Mucosa of descending colon (tissue), 3 donors: Measurements from ENCODE around the gene FAM117B. TPM values are rescaled to one million over a fixed set of nuclear protein-coding genes. Genes with fewer than 3 reads are reported as not detected.
A peak's percentile ranks its signal among the peaks of the same experiment; 100 is the strongest.

Experiments used
- ATAC-seq: fragments of 200-7000 bp; cut with Tn5 transposase; one replicate; pipeline ENCODE4 v1.9.1; 2020; ENCODE audit warnings: mild to moderate bottlenecking, moderate library complexity
- DNase-seq, 3 donors: peaks; one replicate each; pipeline ENCODE4 v3.0.0-alpha.2; 2020
- H3K36me3 ChIP-seq: fragments of 200-600 bp; one replicate; pipeline ENCODE4 v1.8.0; 2021; ENCODE audit warnings: low read depth, mild to moderate bottlenecking
- H3K4me1 ChIP-seq: fragments of 200-600 bp; one replicate; pipeline ENCODE4 v1.8.0; 2021; ENCODE audit warnings: low read depth, mild to moderate bottlenecking
- H3K4me3 ChIP-seq: fragments of 200-600 bp; one replicate; pipeline ENCODE4 v1.8.0; 2021; ENCODE audit warnings: mild to moderate bottlenecking
- H3K9me3 ChIP-seq: fragments of 200-600 bp; one replicate; pipeline ENCODE4 v1.8.0; 2021; ENCODE audit warnings: mild to moderate bottlenecking
- intact Hi-C, 2 donors: fragments of 100-400 bp; cut with DNase I in 1 of 2; cut with micrococcal nuclease in 1 of 2; formaldehyde crosslinking; loops; one replicate each; pipeline versions ENCODE4 v1.11.0 to v1.11.1; 2022; cut with DNase I, micrococcal nuclease
- total RNA-seq, 3 donors: library from RNA; stranded (reverse); fragmentation: NEBNext Ultra II Directional in 2 of 3; extraction: Animal tissue kit (Norgen Biotek cat#: 25700) in 2 of 3; gene quantifications; one replicate each; pipeline versions ENCODE4 v1.2.1 to v1.2.4, GENCODE V29; 2021 to 2023
- TF ChIP-seq, protein P1 (sequence below): fragments of 200-600 bp; IDR thresholded peaks from one replicate; pipeline ENCODE4 v1.8.0; 2022; ENCODE audit warnings: antibody characterized with exemption, mild to moderate bottlenecking
- donor health status: DM: no; HTN: no; CAD: no; lungs with moderate emphysema.
- donor health status: DM: no; HTN: no; CAD: no.
- donor health status: DM: no; HTN: yes; CAD: no.

FAM117B gene
- total RNA-seq, 3 donors from 2014 or later: 11.5 to 21.7 (median 15.4) TPM

DNA sequence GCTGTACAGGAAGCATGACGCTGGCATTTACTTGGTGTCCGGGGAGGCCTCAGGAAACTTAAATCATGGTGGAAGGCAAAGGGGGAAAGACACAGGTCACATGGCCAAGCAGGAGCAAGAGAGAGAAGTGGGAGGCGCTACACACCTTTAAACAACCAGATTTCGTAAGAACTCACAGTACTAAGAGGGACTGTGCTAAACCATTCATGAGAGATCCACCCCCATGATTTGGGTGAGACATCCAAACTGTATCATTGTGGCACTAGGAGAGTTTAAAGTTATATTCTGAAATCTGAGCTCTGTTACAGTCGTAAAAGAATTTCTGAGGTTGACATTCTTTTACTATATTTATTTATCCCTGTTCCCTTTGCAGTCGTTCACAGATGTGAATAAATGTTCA lies 120.2 kb downstream of the FAM117B start:
- DNase-seq (no peak), ATAC-seq (no peak)
- Histone ChIP-seq H3K4me1 (peaks cover 7% of the 10 kb centered on the region), H3K4me3 (no peak overlapping the region), H3K36me3 (peaks cover under 1% of the 10 kb centered on the region), H3K9me3 (no peaks in the 10 kb centered on the region)
- TF ChIP-seq, protein P1, sequence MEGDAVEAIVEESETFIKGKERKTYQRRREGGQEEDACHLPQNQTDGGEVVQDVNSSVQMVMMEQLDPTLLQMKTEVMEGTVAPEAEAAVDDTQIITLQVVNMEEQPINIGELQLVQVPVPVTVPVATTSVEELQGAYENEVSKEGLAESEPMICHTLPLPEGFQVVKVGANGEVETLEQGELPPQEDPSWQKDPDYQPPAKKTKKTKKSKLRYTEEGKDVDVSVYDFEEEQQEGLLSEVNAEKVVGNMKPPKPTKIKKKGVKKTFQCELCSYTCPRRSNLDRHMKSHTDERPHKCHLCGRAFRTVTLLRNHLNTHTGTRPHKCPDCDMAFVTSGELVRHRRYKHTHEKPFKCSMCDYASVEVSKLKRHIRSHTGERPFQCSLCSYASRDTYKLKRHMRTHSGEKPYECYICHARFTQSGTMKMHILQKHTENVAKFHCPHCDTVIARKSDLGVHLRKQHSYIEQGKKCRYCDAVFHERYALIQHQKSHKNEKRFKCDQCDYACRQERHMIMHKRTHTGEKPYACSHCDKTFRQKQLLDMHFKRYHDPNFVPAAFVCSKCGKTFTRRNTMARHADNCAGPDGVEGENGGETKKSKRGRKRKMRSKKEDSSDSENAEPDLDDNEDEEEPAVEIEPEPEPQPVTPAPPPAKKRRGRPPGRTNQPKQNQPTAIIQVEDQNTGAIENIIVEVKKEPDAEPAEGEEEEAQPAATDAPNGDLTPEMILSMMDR: no peak
- intact Hi-C loops: no loop called here

DNA sequence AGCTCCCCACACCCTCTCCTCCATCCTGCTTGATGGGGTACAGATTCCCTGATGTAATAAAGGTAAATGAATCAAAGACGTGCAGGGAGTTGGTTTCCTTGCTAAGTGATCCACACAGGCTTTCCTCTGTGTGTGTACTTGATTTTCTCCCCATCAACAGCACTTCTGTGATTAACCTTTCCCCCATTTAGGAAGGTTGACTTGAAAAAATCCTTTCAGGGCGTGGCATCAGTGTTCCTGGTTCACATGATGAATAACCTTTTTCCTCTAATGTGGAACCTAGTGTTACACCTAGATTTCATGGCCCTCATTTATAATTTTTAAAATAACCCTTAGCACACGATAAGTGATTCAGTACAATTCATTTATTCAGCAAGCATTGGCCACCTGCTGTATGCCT lies 121.8 kb downstream of the FAM117B start:
- no peaks in the 10 kb centered on the region for H3K9me3 ChIP-seq
- TF ChIP-seq, protein P1: no peak
- ATAC-seq (peak; percentile 65), DNase-seq (no peak)
- H3K4me3 ChIP-seq: no peak overlapping the region
- peaks cover 4% of the 10 kb centered on the region for H3K36me3 ChIP-seq
- intact Hi-C loops: no loop called here
- peaks cover 7% of the 10 kb centered on the region for H3K4me1 ChIP-seq

DNA sequence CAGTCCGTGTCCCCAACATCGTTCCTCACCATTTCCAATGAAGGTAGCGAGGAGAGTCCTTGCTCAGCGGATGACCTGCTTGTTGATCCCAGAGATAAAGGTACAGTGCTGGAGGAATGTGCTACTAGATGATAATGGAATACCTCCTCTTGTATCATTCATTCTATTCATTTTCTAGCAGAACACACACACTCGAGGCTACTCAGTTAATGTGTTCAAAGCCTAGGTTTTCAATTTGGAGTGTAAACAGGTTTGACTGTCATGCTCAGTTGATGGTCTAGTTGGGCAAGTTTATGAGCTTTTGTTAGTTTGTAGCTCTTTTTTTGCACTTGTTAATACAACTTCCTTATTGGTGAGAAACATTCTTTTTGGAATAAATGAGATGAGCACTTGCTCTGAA lies 122.6 kb downstream of the FAM117B start:
- TF ChIP-seq, protein P1: no peak
- Histone ChIP-seq H3K36me3 (peaks cover 4% of the 10 kb centered on the region), H3K4me1 (peaks cover 7% of the 10 kb centered on the region), H3K4me3 (no peak overlapping the region), H3K9me3 (no peaks in the 10 kb centered on the region)
- DNase-seq (no peak), ATAC-seq (peak; percentile 41)
- intact Hi-C loops: no loop called here

DNA sequence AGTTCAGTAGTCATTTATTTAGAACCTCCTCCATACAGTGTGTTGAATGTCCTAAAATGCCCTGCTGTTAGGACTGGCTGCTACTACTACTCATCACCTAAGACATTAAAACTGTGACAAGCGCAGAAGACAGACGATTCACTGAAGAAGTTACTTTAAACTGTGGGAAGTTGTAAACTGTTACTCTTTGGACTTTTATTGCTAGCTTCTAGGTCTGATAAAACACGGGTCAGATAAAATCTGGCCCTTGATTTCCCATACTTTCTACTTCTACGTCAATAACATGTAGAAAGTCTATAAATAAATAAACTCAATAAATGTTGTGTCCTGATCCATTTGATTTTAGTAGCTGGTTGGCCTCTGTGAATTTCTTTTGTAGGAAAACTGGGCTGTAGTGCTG lies 123.4 kb downstream of the FAM117B start:
- DNase-seq (no peak), ATAC-seq (peak; percentile 72)
- H3K4me1 ChIP-seq: peaks cover 7% of the 10 kb centered on the region
- no peak overlapping the region for H3K4me3 ChIP-seq
- H3K9me3 ChIP-seq: no peaks in the 10 kb centered on the region
- intact Hi-C loops: no loop called here
- H3K36me3 ChIP-seq: peaks cover 4% of the 10 kb centered on the region
- TF ChIP-seq, protein P1: no peak

DNA sequence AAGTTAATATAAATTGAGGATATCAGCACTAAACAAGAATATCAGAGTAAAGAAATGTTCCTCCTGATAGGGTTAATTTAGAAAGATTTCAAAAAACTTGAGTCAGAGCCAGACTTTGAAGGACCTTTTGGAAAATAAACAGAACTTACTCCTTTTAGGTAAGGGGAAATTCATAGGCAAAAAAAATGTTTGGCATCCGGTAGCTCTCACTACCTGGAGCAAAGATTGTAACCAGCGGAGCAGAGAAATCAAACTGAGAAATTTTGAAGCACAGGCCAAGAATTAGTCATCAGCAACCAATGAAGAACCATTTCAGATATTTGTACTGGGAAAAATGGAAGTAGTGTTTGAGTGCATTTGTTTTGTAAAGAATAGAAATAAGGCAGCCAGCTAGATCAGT lies 123.8 kb downstream of the FAM117B start:
- H3K36me3 ChIP-seq: peaks cover 4% of the 10 kb centered on the region
- TF ChIP-seq, protein P1: no peak
- H3K4me1 ChIP-seq: peaks cover 7% of the 10 kb centered on the region
- ATAC-seq (no peak), DNase-seq (no peak)
- H3K4me3 ChIP-seq: no peak overlapping the region
- intact Hi-C loops: no loop called here
- H3K9me3 ChIP-seq: no peaks in the 10 kb centered on the region

DNA sequence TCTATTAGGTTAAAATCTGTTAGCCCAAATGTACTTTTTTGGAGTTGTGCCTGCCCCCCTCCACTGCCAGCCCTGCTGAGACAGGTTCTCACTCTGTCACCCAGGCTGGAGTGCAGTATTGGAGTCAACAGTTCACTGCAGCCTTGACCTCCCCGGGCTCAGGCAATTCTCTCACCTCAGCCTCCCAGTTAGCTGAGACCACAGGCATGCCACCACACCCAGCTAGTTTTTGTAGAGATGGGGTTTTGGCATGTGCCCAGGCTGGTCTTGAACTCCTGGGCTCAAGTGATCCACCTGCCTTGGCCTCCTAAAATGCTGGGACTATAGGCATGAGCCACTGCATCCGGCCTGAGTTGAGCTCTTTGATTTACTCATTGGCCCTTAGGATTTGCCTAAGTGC lies 126.1 kb downstream of the FAM117B start:
- peaks cover 4% of the 10 kb centered on the region for H3K36me3 ChIP-seq
- peaks cover 7% of the 10 kb centered on the region for H3K4me1 ChIP-seq
- intact Hi-C loops: no loop called here
- no peak overlapping the region for H3K4me3 ChIP-seq
- DNase-seq (no peak), ATAC-seq (no peak)
- no peaks in the 10 kb centered on the region for H3K9me3 ChIP-seq
- TF ChIP-seq, protein P1: no peak
